Measurements from ENCODE around the gene OR14C36. TPM values are rescaled to one million over a fixed set of nuclear protein-coding genes. Genes with fewer than 3 reads are reported as not detected.
A peak's percentile ranks its signal among the peaks of the same experiment; 100 is the strongest.

Gene OR14C36
- total and polyA plus RNA-seq, 4 donors: not detected

- DNase-seq (ENCODE audit: low read depth in 4 of 6, low spot score in 6 of 6): no peak
- H3K36me3 ChIP-seq (ENCODE audit: control insufficient read depth, insufficient read depth, low read length): no peaks in the 10 kb centered on the region
- no peak overlapping the region for H3K4me3 ChIP-seq (ENCODE audit: low read depth, low read length)
Measured at GRCh38 chr1:248366609-248367008, 18.0 kb downstream of the OR14C36 start.

DNA sequence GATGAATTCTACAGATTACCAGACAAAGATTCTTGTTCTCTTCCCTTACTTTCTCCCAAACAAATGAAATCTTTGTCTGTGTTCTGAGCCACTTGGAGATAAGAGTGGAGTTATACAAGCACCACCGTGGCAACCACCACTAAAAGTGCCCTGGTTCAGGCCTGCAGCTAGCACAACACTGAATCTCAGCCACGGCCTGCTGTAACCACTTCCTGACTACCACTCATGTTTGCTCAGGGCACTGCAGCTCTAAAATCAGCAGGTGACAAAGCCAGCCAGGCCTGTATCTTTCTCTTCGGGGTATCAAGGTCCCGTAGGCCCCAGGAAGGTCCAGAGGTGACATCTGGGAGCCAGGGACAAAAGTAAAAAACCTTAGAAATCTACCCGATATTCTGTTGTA lies 23.8 kb downstream of the OR14C36 start:
- H3K4me1 ChIP-seq (ENCODE audit: control insufficient read depth, insufficient read depth, low read length): no peaks in the 10 kb centered on the region
- WGBS (ENCODE audit: insufficient coverage): 88% methylated on average over 5 of the region's 5 CpGs
- H3K27me3 ChIP-seq (ENCODE audit: control insufficient read depth, insufficient read depth, low read length): no peaks in the 10 kb centered on the region
- no peaks in the 10 kb centered on the region for H3K9me3 ChIP-seq (ENCODE audit: control insufficient read depth, insufficient read depth, low read length)
- H3K4me3 ChIP-seq (ENCODE audit: low read depth, low read length): no peak overlapping the region
- no peaks in the 10 kb centered on the region for H3K36me3 ChIP-seq (ENCODE audit: control insufficient read depth, insufficient read depth, low read length)
- H3K27ac ChIP-seq (ENCODE audit: low read depth, low read length): no peak overlapping the region
- no peak for DNase-seq (ENCODE audit: low read depth in 4 of 6, low spot score in 6 of 6)

More at GRCh38 chr1:248366609-248367008, 18.0 kb downstream of the OR14C36 start:
- Histone ChIP-seq H3K9me3 (ENCODE audit: control insufficient read depth, insufficient read depth, low read length) (no peaks in the 10 kb centered on the region), H3K27ac (ENCODE audit: low read depth, low read length) (no peak overlapping the region), H3K4me1 (ENCODE audit: control insufficient read depth, insufficient read depth, low read length) (no peaks in the 10 kb centered on the region), H3K27me3 (ENCODE audit: control insufficient read depth, insufficient read depth, low read length) (no peaks in the 10 kb centered on the region)

DNA sequence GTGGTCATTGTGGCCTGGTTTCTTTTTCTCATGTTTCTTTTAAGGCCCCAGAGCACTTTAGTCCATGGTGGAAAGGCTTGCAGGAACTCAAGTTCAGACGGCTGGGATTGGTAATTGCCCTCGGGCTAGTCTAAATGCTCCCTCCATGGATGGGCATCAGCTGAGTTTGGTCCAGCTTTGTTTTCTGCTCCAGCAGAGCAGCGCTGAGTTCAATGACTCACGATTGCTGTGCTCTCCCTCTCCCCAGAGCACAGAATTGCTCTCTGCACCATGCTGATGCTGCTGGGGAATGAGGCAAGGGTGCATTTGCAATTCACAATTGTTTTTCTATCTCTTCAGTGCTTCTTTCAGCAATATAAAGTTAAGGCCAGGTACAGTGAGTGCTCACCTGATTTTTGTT lies 25.2 kb downstream of the OR14C36 start:
- DNase-seq (ENCODE audit: low read depth in 4 of 6, low spot score in 6 of 6): no peak
- Histone ChIP-seq H3K27ac (ENCODE audit: low read depth, low read length) (no peak overlapping the region), H3K4me3 (ENCODE audit: low read depth, low read length) (no peak overlapping the region), H3K4me1 (ENCODE audit: control insufficient read depth, insufficient read depth, low read length) (no peaks in the 10 kb centered on the region), H3K9me3 (ENCODE audit: control insufficient read depth, insufficient read depth, low read length) (no peaks in the 10 kb centered on the region), H3K27me3 (ENCODE audit: control insufficient read depth, insufficient read depth, low read length) (no peaks in the 10 kb centered on the region), H3K36me3 (ENCODE audit: control insufficient read depth, insufficient read depth, low read length) (no peaks in the 10 kb centered on the region)
- 75% methylated on average over 4 of the region's 4 CpGs for WGBS (ENCODE audit: insufficient coverage)

- no peaks in the 10 kb centered on the region for H3K27me3 ChIP-seq (ENCODE audit: control insufficient read depth, insufficient read depth, low read length)
- H3K4me3 ChIP-seq (ENCODE audit: low read depth, low read length): no peak within 1 kb of the TSS
- H3K27ac ChIP-seq (ENCODE audit: low read depth, low read length): no peak within 1 kb of the TSS
- no peaks in the 10 kb centered on the region for H3K9me3 ChIP-seq (ENCODE audit: control insufficient read depth, insufficient read depth, low read length)
- DNase-seq (ENCODE audit: low read depth in 4 of 6, low spot score in 6 of 6): peak in 1 of 6 donors; percentile 4
- no peaks in the 10 kb centered on the region for H3K4me1 ChIP-seq (ENCODE audit: control insufficient read depth, insufficient read depth, low read length)
- H3K36me3 ChIP-seq (ENCODE audit: control insufficient read depth, insufficient read depth, low read length): no peaks in the 10 kb centered on the region
Measured at GRCh38 chr1:248375446-248375845, 26.9 kb downstream of the OR14C36 start, which contains the start of gene OR2T6. Gene OR2T6 (plus strand): TSS chr1:248375746. CDS start chr1:248387609, 11,863 bp downstream.

DNA sequence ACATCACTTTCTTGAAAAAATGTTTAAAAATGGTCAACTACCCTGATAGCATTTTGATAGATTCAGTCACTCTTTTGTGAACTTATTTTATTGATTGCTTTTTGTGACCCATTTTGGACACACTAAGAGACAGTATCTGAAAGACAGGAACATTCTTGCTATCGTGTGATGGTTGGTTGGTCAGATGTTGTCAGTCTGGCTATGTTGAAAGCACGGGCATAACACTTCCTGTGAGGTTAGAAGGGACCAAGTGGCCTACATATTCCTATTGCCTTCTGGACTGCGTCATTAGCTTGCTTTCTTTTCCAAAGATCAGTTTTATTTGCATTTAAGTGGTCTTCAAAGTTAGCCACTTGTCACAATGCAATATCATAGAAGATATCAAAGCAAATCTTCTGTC lies 28.3 kb downstream of the OR14C36 start:
- no peaks in the 10 kb centered on the region for H3K27me3 ChIP-seq (ENCODE audit: control insufficient read depth, insufficient read depth, low read length)
- H3K27ac ChIP-seq (ENCODE audit: low read depth, low read length): no peak overlapping the region
- H3K4me1 ChIP-seq (ENCODE audit: control insufficient read depth, insufficient read depth, low read length): no peaks in the 10 kb centered on the region
- WGBS (ENCODE audit: insufficient coverage): 90% methylated on average over 2 of the region's 3 CpGs
- no peaks in the 10 kb centered on the region for H3K9me3 ChIP-seq (ENCODE audit: control insufficient read depth, insufficient read depth, low read length)
- no peaks in the 10 kb centered on the region for H3K36me3 ChIP-seq (ENCODE audit: control insufficient read depth, insufficient read depth, low read length)
- H3K4me3 ChIP-seq (ENCODE audit: low read depth, low read length): no peak overlapping the region
- DNase-seq (ENCODE audit: low read depth in 4 of 6, low spot score in 6 of 6): no peak

DNA sequence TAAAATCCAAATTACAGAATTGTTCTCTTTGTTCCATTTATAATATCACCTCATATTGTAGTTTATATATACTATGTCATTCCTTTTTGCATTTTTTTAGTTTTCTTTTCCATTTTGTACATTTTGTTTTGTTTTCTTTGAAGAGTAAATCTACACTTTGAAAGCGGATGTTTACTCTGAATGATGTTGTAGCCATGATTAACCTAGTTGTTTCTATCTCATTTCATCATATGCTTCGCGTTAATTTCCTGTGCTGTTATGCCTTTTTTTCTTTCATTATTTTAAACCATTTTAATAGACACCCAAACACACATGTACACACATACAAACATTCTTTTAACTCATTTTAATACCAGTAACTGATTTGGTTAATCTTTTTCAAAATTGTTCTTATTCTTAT lies 32.3 kb downstream of the OR14C36 start:
- no CpG with 5 or more reads among the region's 3 CpGs for WGBS (ENCODE audit: insufficient coverage)
- H3K4me1 ChIP-seq (ENCODE audit: control insufficient read depth, insufficient read depth, low read length): no peaks in the 10 kb centered on the region

DNA sequence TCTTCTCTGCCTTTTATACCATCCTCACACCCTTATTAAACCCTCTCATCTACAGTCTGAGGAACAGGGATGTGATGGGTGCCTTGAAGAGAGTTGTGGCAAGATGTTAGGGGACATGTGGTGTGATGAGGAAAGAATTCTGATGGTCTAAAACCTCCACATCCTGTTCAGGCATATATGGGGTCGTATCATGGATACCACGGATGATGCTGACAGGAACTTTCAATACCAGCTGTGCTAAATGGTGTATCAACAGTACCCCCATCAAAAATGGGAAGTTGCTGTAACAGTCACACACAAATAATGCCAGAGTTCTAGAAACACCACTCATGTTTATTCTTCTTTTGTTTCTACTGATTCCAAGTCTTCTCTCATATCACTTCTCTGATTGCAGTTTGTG lies 39.9 kb downstream of the OR14C36 start:
- Histone ChIP-seq H3K36me3 (ENCODE audit: control insufficient read depth, insufficient read depth, low read length) (no peaks in the 10 kb centered on the region), H3K27me3 (ENCODE audit: control insufficient read depth, insufficient read depth, low read length) (no peaks in the 10 kb centered on the region), H3K27ac (ENCODE audit: low read depth, low read length) (no peak overlapping the region), H3K9me3 (ENCODE audit: control insufficient read depth, insufficient read depth, low read length) (no peaks in the 10 kb centered on the region), H3K4me1 (ENCODE audit: control insufficient read depth, insufficient read depth, low read length) (no peaks in the 10 kb centered on the region), H3K4me3 (ENCODE audit: low read depth, low read length) (no peak overlapping the region)
- 86% methylated on average over 2 of the region's 2 CpGs for WGBS (ENCODE audit: insufficient coverage)
- DNase-seq (ENCODE audit: low read depth in 4 of 6, low spot score in 6 of 6): no peak

More for the DNA sequence above, 32.3 kb downstream of the OR14C36 start:
- no peak for DNase-seq (ENCODE audit: low read depth in 4 of 6, low spot score in 6 of 6)
- Histone ChIP-seq H3K27ac (ENCODE audit: low read depth, low read length) (no peak overlapping the region), H3K9me3 (ENCODE audit: control insufficient read depth, insufficient read depth, low read length) (no peaks in the 10 kb centered on the region), H3K27me3 (ENCODE audit: control insufficient read depth, insufficient read depth, low read length) (no peaks in the 10 kb centered on the region), H3K4me3 (ENCODE audit: low read depth, low read length) (no peak overlapping the region), H3K36me3 (ENCODE audit: control insufficient read depth, insufficient read depth, low read length) (no peaks in the 10 kb centered on the region)

DNA sequence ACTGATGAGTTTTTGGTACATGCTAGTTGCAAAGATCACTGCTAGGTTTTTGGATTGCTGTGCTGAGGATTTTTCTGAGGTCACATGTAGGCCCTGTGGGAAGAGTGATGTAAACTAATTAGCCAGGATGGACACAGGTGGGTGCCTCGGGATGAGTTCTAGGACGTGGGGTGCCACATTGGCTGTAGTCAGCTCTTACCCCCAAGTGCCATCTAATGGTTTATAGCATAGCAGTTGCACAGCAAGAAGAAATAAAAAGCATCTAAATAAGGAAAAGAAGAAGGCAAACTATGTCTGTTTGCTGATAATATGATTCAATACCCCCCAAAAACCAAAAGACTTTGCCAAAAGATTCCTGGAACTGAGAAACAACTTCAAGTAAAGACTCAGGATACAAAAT lies 44.5 kb downstream of the OR14C36 start:
- no CpG with 5 or more reads among the region's 2 CpGs for WGBS (ENCODE audit: insufficient coverage)

More for the DNA sequence above, 44.5 kb downstream of the OR14C36 start:
- no peak for DNase-seq (ENCODE audit: low read depth in 4 of 6, low spot score in 6 of 6)
- H3K36me3 ChIP-seq (ENCODE audit: control insufficient read depth, insufficient read depth, low read length): no peaks in the 10 kb centered on the region
- H3K4me1 ChIP-seq (ENCODE audit: control insufficient read depth, insufficient read depth, low read length): no peaks in the 10 kb centered on the region
- H3K4me3 ChIP-seq (ENCODE audit: low read depth, low read length): no peak overlapping the region
- H3K27ac ChIP-seq (ENCODE audit: low read depth, low read length): no peak overlapping the region
- no peaks in the 10 kb centered on the region for H3K27me3 ChIP-seq (ENCODE audit: control insufficient read depth, insufficient read depth, low read length)
- no peaks in the 10 kb centered on the region for H3K9me3 ChIP-seq (ENCODE audit: control insufficient read depth, insufficient read depth, low read length)

Other genes with a start within 250 kb of the OR14C36 start
- gene OR2M5, start 203.6 kb upstream of the OR14C36 start, total RNA-seq: not detected
- not detected for gene OR2M5, start 203.6 kb upstream of the OR14C36 start, polyA plus RNA-seq (ENCODE audit: insufficient read length in 2 of 2)
- gene OR2M2, start 174.0 kb upstream of the OR14C36 start, total RNA-seq: under 1 TPM; 0.17 to 0.40 TPM
- gene OR2M2, start 174.0 kb upstream of the OR14C36 start, polyA plus RNA-seq (ENCODE audit: insufficient read length in 2 of 2): not detected
- under 1 TPM; 0.06 to 0.40 TPM for gene OR2M3, start 151.5 kb upstream of the OR14C36 start, total RNA-seq
- gene OR2M3, start 151.5 kb upstream of the OR14C36 start, polyA plus RNA-seq (ENCODE audit: insufficient read length in 2 of 2): under 1 TPM; 0.05 to 0.08 TPM
- under 1 TPM; 0.11 to 0.40 TPM for gene OR2M4, start 117.4 kb upstream of the OR14C36 start, total RNA-seq
- gene OR2M4, start 117.4 kb upstream of the OR14C36 start, polyA plus RNA-seq (ENCODE audit: insufficient read length in 2 of 2): under 1 TPM; 0.17 to 0.39 TPM
- under 1 TPM in 1 of 2 donors, not detected in 1; 0.11 TPM for gene OR2T33, start 70.8 kb upstream of the OR14C36 start, total RNA-seq
- under 1 TPM; 0.24 to 0.41 TPM for gene OR2T33, start 70.8 kb upstream of the OR14C36 start, polyA plus RNA-seq (ENCODE audit: insufficient read length in 2 of 2)
- gene OR2T12, start 45.4 kb upstream of the OR14C36 start, total RNA-seq: not detected
- under 1 TPM in 1 of 2 donors, not detected in 1; 0.05 TPM for gene OR2T12, start 45.4 kb upstream of the OR14C36 start, polyA plus RNA-seq (ENCODE audit: insufficient read length in 2 of 2)
- not detected for gene OR2M7, start 24.2 kb upstream of the OR14C36 start, total RNA-seq
- gene OR2M7, start 24.2 kb upstream of the OR14C36 start, polyA plus RNA-seq (ENCODE audit: insufficient read length in 2 of 2): not detected
- gene OR2T4, start 12.9 kb downstream of the OR14C36 start, total RNA-seq: not detected
- gene OR2T4, start 12.9 kb downstream of the OR14C36 start, polyA plus RNA-seq (ENCODE audit: insufficient read length in 2 of 2): not detected
- under 1 TPM in 1 of 2 donors, not detected in 1; 0.20 TPM for gene OR2T6, start 27.0 kb downstream of the OR14C36 start, total RNA-seq
- gene OR2T6, start 27.0 kb downstream of the OR14C36 start, polyA plus RNA-seq (ENCODE audit: insufficient read length in 2 of 2): under 1 TPM; 0.10 to 0.12 TPM
- gene OR2T1, start 54.3 kb downstream of the OR14C36 start, total RNA-seq: not detected
- gene OR2T1, start 54.3 kb downstream of the OR14C36 start, polyA plus RNA-seq (ENCODE audit: insufficient read length in 2 of 2): not detected
- not detected for gene OR2T2, start 96.9 kb downstream of the OR14C36 start, total RNA-seq
- gene OR2T2, start 96.9 kb downstream of the OR14C36 start, polyA plus RNA-seq (ENCODE audit: insufficient read length in 2 of 2): not detected
- not detected for gene OR2T3, start 124.6 kb downstream of the OR14C36 start, total RNA-seq
- not detected for gene OR2T3, start 124.6 kb downstream of the OR14C36 start, polyA plus RNA-seq (ENCODE audit: insufficient read length in 2 of 2)
- not detected for gene OR2T5, start 139.8 kb downstream of the OR14C36 start, total RNA-seq
- gene OR2T5, start 139.8 kb downstream of the OR14C36 start, polyA plus RNA-seq (ENCODE audit: insufficient read length in 2 of 2): not detected
- not detected for gene OR2G6, start 159.3 kb downstream of the OR14C36 start, total RNA-seq
- gene OR2G6, start 159.3 kb downstream of the OR14C36 start, polyA plus RNA-seq (ENCODE audit: insufficient read length in 2 of 2): under 1 TPM in 1 of 2 donors, not detected in 1; 0.06 TPM
- not detected for gene OR2T29, start 214.0 kb downstream of the OR14C36 start, total RNA-seq
- gene OR2T29, start 214.0 kb downstream of the OR14C36 start, polyA plus RNA-seq (ENCODE audit: insufficient read length in 2 of 2): not detected
- gene OR2T34, start 226.0 kb downstream of the OR14C36 start, total RNA-seq: not detected
- not detected for gene OR2T34, start 226.0 kb downstream of the OR14C36 start, polyA plus RNA-seq (ENCODE audit: insufficient read length in 2 of 2)
- not detected for gene OR2T10, start 248.9 kb downstream of the OR14C36 start, total RNA-seq
- not detected for gene OR2T10, start 248.9 kb downstream of the OR14C36 start, polyA plus RNA-seq (ENCODE audit: insufficient read length in 2 of 2)